Measurements from ENCODE around the gene ITLN1. TPM values are rescaled to one million over a fixed set of nuclear protein-coding genes. Genes with fewer than 3 reads are reported as not detected.
"Not testable (repeated sequence)": the region's sequence is repeated elsewhere in the genome, so short reads cannot be mapped to it uniquely, and the experiment has no call there.

The ITLN1 gene
- total RNA-seq, 4 donors from 2014 or later: not detected

DNA sequence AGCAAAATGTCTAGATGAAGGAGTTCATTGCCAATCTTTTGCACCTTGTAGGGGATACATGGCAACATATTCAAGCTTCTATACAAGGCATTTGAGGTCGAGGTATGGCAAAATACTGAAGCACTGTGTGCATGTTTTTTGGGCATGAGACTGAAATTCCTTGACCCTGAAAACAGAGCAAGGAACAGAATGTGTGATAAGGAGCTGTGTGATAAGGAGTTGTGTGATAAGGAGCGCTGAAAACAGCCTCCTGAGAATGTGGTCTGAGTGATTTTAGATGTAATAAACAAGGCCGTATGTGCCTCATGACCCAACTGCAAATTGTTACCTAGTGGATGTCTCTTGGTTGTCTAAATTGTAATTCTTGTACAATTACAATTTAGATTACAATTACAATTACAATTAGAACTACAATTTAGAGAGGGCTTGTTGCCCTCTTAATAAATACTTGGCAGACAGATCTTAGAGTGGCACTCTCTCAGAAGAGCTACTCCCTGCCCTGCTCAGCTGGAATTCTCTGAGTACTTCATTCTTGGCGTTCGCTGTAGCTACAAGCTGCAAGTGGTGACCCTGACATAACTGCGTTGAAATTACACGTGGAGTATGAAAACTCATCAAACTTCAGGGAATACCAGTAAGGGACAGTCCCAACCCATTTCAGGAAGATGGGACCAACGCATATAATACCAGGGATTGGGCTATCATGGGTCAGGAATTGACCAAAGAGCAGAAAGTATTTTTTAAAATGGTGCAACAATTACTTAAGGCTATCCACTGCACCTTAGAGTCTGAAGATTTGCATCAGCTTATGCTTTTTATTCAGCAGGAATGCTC is 20.0 kb upstream of the ITLN1 start:
- intact Hi-C loops (cut with DNase I; ENCODE audit: low total_unique reads): no loop called here
- no peak for TF ChIP-seq POLR2A (IDR thresholded peaks at IDR 0.05)
- TF ChIP-seq, protein P1, sequence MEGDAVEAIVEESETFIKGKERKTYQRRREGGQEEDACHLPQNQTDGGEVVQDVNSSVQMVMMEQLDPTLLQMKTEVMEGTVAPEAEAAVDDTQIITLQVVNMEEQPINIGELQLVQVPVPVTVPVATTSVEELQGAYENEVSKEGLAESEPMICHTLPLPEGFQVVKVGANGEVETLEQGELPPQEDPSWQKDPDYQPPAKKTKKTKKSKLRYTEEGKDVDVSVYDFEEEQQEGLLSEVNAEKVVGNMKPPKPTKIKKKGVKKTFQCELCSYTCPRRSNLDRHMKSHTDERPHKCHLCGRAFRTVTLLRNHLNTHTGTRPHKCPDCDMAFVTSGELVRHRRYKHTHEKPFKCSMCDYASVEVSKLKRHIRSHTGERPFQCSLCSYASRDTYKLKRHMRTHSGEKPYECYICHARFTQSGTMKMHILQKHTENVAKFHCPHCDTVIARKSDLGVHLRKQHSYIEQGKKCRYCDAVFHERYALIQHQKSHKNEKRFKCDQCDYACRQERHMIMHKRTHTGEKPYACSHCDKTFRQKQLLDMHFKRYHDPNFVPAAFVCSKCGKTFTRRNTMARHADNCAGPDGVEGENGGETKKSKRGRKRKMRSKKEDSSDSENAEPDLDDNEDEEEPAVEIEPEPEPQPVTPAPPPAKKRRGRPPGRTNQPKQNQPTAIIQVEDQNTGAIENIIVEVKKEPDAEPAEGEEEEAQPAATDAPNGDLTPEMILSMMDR (IDR thresholded peaks at IDR 0.05): no peak
- DNase-seq (ENCODE audit: low spot score in 2 of 2): no peak
- WGBS, 2 donors: 83 to 84% methylated on average over 8 of the region's 8 CpGs
- H3K4me3 ChIP-seq (ENCODE audit: low read depth, poor library complexity, severe bottlenecking): no peak overlapping the region

DNA sequence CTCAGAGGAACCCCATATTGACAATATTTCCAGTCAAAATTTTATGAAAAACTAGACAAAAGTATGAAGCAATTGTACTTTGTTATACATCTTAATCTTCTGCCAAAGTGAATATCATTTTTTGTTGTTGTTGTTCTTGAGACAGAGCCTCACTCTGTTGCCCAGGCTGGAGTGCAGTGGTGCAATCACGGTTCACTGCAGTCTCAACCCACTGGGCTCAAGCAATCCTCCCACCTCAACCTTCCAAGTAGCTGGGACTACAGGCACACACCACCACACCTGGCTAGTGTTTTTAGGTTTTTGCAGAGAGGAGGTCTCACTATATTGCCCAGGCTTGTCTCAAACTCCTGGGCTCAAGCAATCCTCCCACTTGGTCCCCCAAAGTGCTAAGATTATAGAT is 17.3 kb upstream of the ITLN1 start:
- WGBS, 2 donors: 68 to 77% methylated on average over 1 of the region's 1 CpG
- DNase-seq (ENCODE audit: low spot score in 2 of 2); H3K4me3 ChIP-seq (ENCODE audit: low read depth, poor library complexity, severe bottlenecking); intact Hi-C loops (cut with DNase I; ENCODE audit: low total_unique reads): not testable (repeated sequence)

DNA sequence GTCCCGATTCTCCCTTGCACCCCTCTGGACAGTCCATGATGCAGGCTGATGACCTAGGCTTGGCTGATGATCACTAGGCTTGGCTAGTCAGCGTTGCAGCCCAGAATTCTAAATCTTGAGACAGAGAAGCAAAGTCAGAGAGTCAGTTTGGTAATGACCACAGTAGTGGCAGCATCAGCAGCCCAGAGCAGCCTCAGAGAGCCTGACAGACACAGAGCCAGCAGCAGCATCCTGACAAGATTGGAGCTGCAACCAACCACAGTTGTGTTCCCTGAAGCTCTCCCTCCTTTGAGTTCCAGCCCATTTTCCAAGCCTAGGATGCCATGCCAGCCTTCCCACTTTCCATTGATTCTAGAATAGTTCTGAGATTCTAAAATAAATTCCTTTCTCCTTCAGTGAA is 16.8 kb upstream of the ITLN1 start:
- no peak for DNase-seq (ENCODE audit: low spot score in 2 of 2)
- intact Hi-C loops (cut with DNase I; ENCODE audit: low total_unique reads): no loop called here
- 82 to 88% methylated on average over 2 of the region's 2 CpGs for WGBS, 2 donors
- H3K4me3 ChIP-seq (ENCODE audit: low read depth, poor library complexity, severe bottlenecking): no peak overlapping the region
- TF ChIP-seq, protein P1 (IDR thresholded peaks at IDR 0.05): no peak
- TF ChIP-seq POLR2A (IDR thresholded peaks at IDR 0.05): no peak

GRCh38 chr1:160900683-160901082 is 15.7 kb upstream of the ITLN1 start:
- H3K4me3 ChIP-seq (ENCODE audit: low read depth, poor library complexity, severe bottlenecking); intact Hi-C loops (cut with DNase I; ENCODE audit: low total_unique reads); DNase-seq (ENCODE audit: low spot score in 2 of 2): not testable (repeated sequence)
- WGBS, 2 donors: 60 to 71% methylated on average over 3 of the region's 3 CpGs

DNA sequence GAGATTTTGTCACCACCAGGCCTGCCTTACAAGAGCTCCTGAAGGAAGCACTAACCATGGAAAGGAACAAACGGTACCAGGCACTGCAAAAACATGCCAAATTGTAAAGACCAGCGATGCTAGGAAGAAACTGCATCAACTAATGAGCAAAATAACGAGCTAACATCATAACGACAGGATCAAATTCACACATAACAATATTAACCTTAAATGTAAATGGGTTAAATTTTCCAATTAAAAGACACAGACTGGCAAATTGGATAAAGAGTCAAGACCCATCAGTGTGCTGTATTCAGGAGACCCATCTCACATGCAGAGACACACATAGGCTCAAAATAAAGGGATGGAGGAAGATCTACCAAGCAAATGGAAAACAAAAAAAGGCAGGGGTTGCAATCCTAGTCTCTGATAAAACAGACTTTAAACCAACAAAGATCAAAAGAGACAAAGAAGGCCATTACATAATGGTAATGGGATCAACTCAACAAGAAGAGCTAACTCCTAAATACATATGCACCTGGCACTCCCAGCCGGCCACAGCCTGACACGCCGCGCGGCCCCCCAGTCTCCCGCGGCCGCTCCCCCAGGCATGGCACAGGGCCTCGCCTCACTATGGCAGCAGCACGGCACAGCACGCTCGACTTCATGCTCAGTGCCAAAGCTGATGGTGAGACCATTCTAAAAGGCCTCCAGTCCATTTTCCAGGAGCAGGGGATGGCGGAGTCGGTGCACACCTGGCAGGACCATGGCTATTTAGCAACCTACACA is 9.6 kb upstream of the ITLN1 start:
- DNase-seq (ENCODE audit: low spot score in 2 of 2); intact Hi-C loops (cut with DNase I; ENCODE audit: low total_unique reads); H3K4me3 ChIP-seq (ENCODE audit: low read depth, poor library complexity, severe bottlenecking): not testable (repeated sequence)
- 93 to 95% methylated on average over 18 of the region's 18 CpGs for WGBS, 2 donors

- H3K4me3 ChIP-seq (ENCODE audit: low read depth, poor library complexity, severe bottlenecking): no peak overlapping the region
- TF ChIP-seq, protein P1 (IDR thresholded peaks at IDR 0.05): no peak
- no peak for TF ChIP-seq POLR2A (IDR thresholded peaks at IDR 0.05)
- WGBS, 2 donors: 59 to 60% methylated on average over 2 of the region's 2 CpGs
- intact Hi-C loops (cut with DNase I; ENCODE audit: low total_unique reads): no loop called here
- DNase-seq (ENCODE audit: low spot score in 2 of 2): no peak
Measured at GRCh38 chr1:160891474-160891873, 6.5 kb upstream of the ITLN1 start.

DNA sequence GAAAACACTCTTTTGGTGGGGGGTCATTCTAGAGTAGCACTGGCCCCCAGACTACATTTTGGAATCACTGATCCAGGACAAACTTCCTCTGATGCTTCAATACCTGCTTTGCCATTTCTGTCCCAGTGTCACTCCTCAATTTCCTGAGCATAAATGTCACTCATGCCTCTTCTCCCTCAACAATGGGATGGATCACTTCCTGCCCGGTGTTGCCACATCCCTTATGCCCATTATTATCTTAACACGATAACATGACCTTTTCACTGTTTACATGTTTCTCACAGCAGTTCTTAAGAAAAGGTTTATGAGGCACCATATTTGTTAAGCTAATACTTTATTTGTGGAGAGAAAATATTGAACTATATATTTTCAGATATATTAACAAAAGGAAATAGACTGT is 3.9 kb upstream of the ITLN1 start:
- no peak overlapping the region for H3K4me3 ChIP-seq (ENCODE audit: low read depth, poor library complexity, severe bottlenecking)
- intact Hi-C loops (cut with DNase I; ENCODE audit: low total_unique reads): no loop called here
- 49 to 64% methylated on average over 2 of the region's 2 CpGs for WGBS, 2 donors
- TF ChIP-seq, protein P1 (IDR thresholded peaks at IDR 0.05): no peak
- TF ChIP-seq POLR2A (IDR thresholded peaks at IDR 0.05): no peak
- no peak for DNase-seq (ENCODE audit: low spot score in 2 of 2)
